ENCODE measurements around the gene POLR3B. TPM values are rescaled to one million over a fixed set of nuclear protein-coding genes. Genes with fewer than 3 reads are reported as not detected.

POLR3B gene
- polyA plus RNA-seq, 1 experiment = 6.4 TPM

GRCh38 chr12:106480251-106480650 lies 122.7 kb downstream of the POLR3B start:
- H3K36me3 ChIP-seq (ENCODE audit: control insufficient read depth, insufficient read depth, low read length) = no peaks in the 10 kb centered on the region
- TF ChIP-seq CTCF (IDR thresholded peaks at IDR 0.05; ENCODE audit: insufficient read depth, low read depth, low read length) = no peak
- POLR2A ChIA-PET = no interaction called here
- H3K4me3 ChIP-seq (ENCODE audit: low read depth, low read length) = no peak overlapping the region
- no peaks in the 10 kb centered on the region for H3K27me3 ChIP-seq (ENCODE audit: control insufficient read depth, insufficient read depth, low read length)
- CTCF ChIA-PET = interaction anchor here (1.2 kb wide), 1 partner anchor 13 kb away, joined by 4 read pairs; no protein-coding TSS in a partner anchor
- DNase-seq (ENCODE audit: low read depth) = no peak

GRCh38 chr12:106481246-106481645 lies 123.7 kb downstream of the POLR3B start:
- DNase-seq (ENCODE audit: low read depth) = no peak
- no peaks in the 10 kb centered on the region for H3K36me3 ChIP-seq (ENCODE audit: control insufficient read depth, insufficient read depth, low read length)
- ChIA-PET POLR2A (no interaction called here), CTCF (interaction anchor here (1.2 kb wide), 1 partner anchor 12 kb away, joined by 4 read pairs; no protein-coding TSS in a partner anchor)
- H3K27me3 ChIP-seq (ENCODE audit: control insufficient read depth, insufficient read depth, low read length) = no peaks in the 10 kb centered on the region
- no peak for TF ChIP-seq CTCF (IDR thresholded peaks at IDR 0.05; ENCODE audit: insufficient read depth, low read depth, low read length)
- no peak overlapping the region for H3K4me3 ChIP-seq (ENCODE audit: low read depth, low read length)

GRCh38 chr12:106487664-106488063 lies 130.1 kb downstream of the POLR3B start:
- POLR2A ChIA-PET = no interaction called here
- H3K27me3 ChIP-seq (ENCODE audit: control insufficient read depth, insufficient read depth, low read length) = no peaks in the 10 kb centered on the region
- DNase-seq (ENCODE audit: low read depth) = no peak

GRCh38 chr12:106488884-106489283 lies 131.3 kb downstream of the POLR3B start:
- POLR2A ChIA-PET = no interaction called here
- CTCF ChIA-PET = no interaction called here
- Histone ChIP-seq H3K27me3 (ENCODE audit: control insufficient read depth, insufficient read depth, low read length) (no peaks in the 10 kb centered on the region), H3K36me3 (ENCODE audit: control insufficient read depth, insufficient read depth, low read length) (no peaks in the 10 kb centered on the region), H3K4me3 (ENCODE audit: low read depth, low read length) (no peak overlapping the region)
- no peak for DNase-seq (ENCODE audit: low read depth)
- no peak for TF ChIP-seq CTCF (IDR thresholded peaks at IDR 0.05; ENCODE audit: insufficient read depth, low read depth, low read length)

More at GRCh38 chr12:106487664-106488063, 130.1 kb downstream of the POLR3B start:
- CTCF ChIA-PET = no interaction called here
- Histone ChIP-seq H3K36me3 (ENCODE audit: control insufficient read depth, insufficient read depth, low read length) (no peaks in the 10 kb centered on the region), H3K4me3 (ENCODE audit: low read depth, low read length) (no peak overlapping the region)
- no peak for TF ChIP-seq CTCF (IDR thresholded peaks at IDR 0.05; ENCODE audit: insufficient read depth, low read depth, low read length)

GRCh38 chr12:106490264-106490663 lies 132.7 kb downstream of the POLR3B start:
- POLR2A ChIA-PET = no interaction called here
- Histone ChIP-seq H3K27me3 (ENCODE audit: control insufficient read depth, insufficient read depth, low read length) (no peaks in the 10 kb centered on the region), H3K4me3 (ENCODE audit: low read depth, low read length) (no peak overlapping the region), H3K36me3 (ENCODE audit: control insufficient read depth, insufficient read depth, low read length) (no peaks in the 10 kb centered on the region; the same call in 1 of the 2 replicates)
- TF ChIP-seq CTCF (IDR thresholded peaks at IDR 0.05; ENCODE audit: insufficient read depth, low read depth, low read length) = no peak
- no peak for DNase-seq (ENCODE audit: low read depth)
- CTCF ChIA-PET = no interaction called here

All from BJ (cell line).